ENCODE measurements around the gene EFCAB14. TPM values are rescaled to one million over a fixed set of nuclear protein-coding genes. Genes with fewer than 3 reads are reported as not detected.
"Not testable (repeated sequence)": the region's sequence is repeated elsewhere in the genome, so short reads cannot be mapped to it uniquely, and the experiment has no call there.

Gene EFCAB14
- total RNA-seq, 1 experiment from 2014 or later = 76.6 TPM

- DNase-seq (ENCODE audit: low spot score) = no peak
Measured at GRCh38 chr1:46686255-46686654, 32.7 kb downstream of the EFCAB14 start.

DNA sequence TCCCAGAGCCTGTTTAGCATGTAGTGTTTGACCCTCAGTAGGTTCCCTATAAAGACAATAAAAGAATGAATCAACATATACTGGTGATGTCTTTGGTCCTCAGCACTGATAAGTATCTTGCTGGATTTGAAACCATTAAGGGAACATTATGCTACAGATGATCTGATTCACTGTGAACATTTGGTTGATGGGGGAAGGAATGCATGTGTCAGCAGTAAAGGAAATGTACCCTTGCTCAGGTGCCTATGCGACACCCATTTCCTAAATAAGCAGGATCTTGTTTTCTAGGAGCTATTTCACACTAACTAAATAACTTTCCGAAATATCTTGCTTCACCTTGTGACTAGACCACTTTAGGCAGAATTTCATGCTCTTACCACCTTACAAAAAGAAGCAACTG, 34.2 kb downstream of the EFCAB14 start:
- DNase-seq (ENCODE audit: low spot score) = no peak

DNA sequence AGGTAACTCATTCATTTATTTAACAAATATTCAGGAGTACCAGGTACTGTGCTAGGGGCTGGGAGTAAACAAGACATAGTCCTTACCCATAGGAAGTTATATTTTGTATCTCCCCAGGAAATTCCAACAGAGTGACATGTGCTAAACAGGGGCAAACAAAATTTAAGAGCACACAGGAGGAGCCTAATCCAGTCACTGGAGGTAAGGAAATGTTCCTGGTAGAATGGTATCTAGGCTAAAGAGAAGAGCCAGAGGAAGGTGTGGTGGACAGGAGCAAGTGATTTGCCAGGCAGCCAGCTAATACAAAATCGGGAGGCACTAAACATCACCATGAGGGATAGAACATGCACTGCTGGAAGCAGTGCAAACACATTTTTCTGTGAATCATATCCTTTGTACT, 36.9 kb downstream of the EFCAB14 start:
- no peak for DNase-seq (ENCODE audit: low spot score)

DNA sequence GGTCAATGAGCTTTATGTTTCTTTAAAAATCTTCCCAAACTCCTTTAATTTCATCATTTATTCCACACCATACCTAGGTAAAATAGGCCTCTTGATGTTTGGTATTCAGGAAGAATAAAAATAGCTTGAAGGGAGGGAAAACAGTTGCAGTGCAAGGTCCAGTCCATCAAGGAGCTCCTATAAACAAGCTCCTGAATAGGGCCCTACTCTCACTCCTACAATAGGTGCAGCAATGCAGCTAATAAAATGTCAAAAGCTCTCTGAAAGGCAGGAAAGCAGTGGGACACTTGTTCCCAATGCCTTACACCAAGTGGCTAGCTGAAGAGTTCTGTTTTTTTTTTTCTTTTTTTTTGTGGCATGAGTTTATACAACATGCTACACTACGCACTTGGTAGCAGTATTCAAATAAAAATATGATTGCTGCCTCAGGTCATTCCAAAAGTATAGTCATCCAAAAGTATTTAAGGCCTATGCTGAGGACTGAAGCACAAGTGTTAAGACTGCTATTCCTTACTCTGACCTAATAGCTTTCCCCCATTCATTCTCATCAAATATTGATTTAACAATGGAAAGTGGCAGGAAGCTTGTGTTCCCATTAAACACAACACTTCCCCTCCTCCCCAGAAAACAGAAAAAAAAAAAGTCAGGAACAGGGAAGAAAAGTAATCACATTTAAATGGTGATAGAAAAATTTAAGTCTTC, 37.4 kb downstream of the EFCAB14 start:
- no peak for DNase-seq (ENCODE audit: low spot score)

- DNase-seq (ENCODE audit: low spot score) = no peak
Measured at GRCh38 chr1:46679789-46680573, 38.9 kb downstream of the EFCAB14 start.

DNA sequence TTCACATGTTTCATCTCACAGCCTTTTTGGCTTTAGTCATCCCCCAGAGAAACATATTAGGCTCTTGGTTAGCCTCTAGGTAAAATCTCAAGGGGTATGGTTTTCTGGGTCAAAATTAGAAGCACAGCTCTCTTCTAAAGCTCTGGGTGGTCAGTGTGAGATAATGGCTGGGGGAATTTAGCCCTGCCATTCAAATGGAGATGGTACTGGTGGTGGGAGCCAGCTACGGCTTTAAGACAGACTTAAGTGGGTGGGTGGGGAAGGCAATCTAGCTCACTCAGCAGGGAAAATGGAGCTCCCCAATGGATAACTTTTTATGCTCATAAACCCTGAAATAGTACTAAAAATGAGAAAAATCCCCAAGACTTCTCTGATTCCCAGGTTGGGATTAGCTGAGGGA, 41.6 kb downstream of the EFCAB14 start:
- no peak for DNase-seq (ENCODE audit: low spot score)

- DNase-seq (ENCODE audit: low spot score) = no peak
Measured at GRCh38 chr1:46676531-46676930, 42.4 kb downstream of the EFCAB14 start.

- DNase-seq (ENCODE audit: low spot score) = no peak
Measured at GRCh38 chr1:46675549-46676314, 43.2 kb downstream of the EFCAB14 start.

GRCh38 chr1:46673749-46674182, 45.1 kb downstream of the EFCAB14 start:
- no peak for DNase-seq (ENCODE audit: low spot score)

- DNase-seq (ENCODE audit: low spot score) = no peak
Measured at GRCh38 chr1:46672696-46673095, 46.2 kb downstream of the EFCAB14 start.

DNA sequence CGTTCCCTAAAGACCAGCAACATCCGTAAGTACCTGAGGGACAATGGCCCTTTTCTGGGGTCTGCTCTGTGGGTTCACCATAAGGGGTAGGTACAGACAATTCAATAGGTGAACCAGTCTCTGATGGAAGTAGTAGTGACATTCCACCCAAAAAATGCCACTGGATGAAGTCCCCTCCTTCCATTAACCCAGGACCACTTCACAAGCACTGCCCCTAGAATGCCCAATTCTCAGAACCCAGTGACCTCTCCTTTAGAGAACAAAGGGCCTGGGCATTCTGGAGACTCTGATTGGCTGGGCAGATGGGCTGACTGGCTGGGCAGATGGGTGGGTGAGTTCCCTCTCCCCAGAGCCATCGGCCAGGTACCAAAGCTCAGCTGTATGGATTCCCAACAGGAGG, 47.4 kb downstream of the EFCAB14 start, which contains the start of gene TEX38:
Gene TEX38 (plus strand): TSS at position 301 of the 400 bp plus-strand sequence. CDS start 81 bp downstream, at position 382.
- no peak for DNase-seq (ENCODE audit: low spot score)

DNA sequence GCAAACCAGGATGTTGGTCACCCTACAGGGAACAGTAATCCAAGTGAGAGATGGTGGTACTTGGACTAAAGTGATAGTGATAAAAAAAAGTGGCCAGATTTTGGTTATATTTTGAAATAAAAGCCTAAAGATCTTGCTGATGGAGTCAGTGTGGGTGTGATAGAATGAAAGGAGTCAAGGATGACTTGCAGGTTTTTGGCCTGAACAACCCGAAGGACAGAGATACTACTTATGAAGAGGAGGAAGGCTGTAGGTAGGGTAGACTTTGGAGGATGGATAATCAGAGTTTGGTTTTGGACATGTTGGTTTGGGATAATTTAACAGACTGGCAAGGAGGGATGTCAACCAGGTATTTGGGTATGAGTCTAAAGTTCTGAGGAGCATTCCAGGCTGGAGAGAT, 48.8 kb downstream of the EFCAB14 start:
- DNase-seq (ENCODE audit: low spot score) = no peak

DNA sequence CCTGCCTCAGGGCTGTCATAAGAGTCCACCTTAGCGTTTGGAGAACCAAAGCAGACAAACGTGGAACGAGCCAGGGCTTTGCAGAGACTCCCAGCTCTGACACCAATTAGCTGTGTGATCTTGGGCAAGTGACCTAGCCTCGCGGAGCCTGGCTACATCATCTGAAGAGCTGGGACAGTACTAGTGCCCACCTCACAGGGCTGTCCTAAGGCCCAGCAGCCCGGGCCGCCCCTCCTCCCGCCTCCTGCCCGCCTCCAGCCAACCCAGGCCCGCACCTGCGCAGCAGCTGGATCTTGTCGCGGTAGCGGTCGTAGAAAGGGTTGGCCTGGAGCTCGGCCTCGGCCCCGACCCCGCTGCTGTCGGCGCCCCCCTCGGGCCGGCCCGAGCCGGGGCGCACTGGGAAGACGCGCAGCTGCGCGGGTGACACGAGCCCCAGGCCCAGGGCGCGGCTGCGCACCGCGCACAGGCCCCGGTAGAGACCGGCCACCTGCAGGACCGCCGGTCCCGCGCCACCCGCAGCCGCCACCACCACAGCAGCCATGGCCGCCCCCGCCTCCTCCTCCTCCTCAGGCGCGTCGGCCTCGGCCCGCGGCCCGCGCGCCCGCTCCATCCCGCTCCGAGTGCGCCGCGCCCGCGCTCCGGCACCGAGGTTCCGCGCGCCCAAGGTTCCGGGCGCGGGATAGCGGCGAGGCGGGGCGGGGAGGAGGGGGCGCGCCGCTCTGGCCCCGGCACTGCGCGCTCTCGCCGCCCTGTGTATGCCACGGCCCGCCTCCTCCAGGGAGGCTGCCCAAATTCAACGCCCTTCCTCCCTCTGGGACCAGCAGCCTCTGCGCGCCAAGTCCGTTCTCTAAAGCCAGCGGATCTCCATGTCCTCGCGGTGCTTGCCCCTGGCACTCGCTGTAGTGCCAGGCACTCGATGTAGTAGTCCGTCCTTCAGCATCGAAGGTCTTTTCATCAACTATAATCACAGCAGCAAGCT, 50.8 kb downstream of the EFCAB14 start, which contains the start of gene ATPAF1:
Gene ATPAF1 (minus strand): TSS at position 583 of the 979 bp plus-strand sequence. CDS start 42 bp downstream, at position 541.
- peak; percentile 45 for DNase-seq (ENCODE audit: low spot score)

- no peak for DNase-seq (ENCODE audit: low spot score)
Measured at GRCh38 chr1:46665983-46666382, 52.9 kb downstream of the EFCAB14 start.

GRCh38 chr1:46662919-46663318, 56.0 kb downstream of the EFCAB14 start:
- DNase-seq (ENCODE audit: low spot score) = not testable (repeated sequence)

DNA sequence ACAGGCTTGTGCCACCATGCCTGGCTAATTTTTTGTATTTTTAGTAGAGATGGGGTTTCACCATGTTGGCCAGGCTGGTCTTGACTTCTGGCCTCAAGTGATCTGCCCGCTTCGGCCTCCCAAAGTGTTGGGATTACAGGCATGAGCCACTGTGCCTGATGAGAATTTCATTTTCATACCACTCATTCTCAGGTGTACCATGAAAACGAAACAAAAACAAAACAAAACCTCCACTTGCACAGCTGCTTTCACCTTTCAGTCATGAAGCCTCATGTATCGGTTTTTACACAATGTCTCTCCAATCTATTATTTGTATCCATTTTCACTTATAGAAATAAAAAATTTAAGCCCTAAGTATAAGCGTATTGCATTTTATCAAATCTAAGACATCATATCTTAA, 58.8 kb downstream of the EFCAB14 start:
- DNase-seq (ENCODE audit: low spot score) = not testable (repeated sequence)

DNA sequence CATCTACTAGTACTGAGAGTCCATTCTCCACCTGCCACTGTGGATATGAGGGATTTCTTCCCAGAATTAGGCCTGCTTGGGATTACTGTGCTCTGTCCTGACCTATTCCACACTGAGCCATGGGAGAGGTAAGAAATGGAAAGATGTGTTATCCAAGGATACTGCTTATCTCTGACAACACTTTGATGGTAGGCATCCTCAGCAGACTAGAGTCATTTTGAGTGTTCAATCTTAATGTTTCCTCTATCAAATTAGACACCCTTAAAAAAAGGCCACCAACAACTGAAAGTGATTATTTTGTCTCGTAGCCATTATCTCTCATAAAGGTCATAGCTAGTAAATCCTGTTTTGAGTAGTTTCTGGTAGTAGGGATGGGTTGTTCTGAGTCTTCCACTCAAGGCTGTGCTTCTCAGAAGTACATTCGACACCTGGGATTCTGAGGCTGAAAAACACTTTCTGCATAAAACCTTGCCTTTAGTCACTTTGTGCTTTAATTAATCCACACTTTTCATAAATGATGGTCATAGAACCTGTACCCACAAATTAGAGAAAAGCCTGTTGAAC, 59.5 kb downstream of the EFCAB14 start:
- no peak for DNase-seq (ENCODE audit: low spot score)

DNA sequence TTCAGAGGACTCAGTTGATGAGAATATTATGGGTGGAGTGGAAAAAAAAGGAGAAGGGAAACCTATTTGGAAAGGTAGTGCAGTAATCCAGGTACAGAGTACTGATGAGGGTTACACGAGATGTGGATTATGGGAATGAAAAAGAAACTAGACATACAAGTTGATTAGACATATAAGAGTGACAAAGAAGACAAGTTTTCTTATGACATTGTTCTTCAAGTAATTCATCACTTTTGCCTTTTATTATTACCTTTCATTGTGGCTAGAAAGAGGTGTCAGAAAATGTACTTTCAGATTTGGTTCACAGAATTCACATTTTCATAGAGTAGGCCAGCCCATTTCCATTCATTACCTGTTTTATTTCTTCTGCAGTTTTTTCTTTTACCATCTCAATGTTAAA, 61.1 kb downstream of the EFCAB14 start:
- no peak for DNase-seq (ENCODE audit: low spot score)

- no peak for DNase-seq (ENCODE audit: low spot score)
Measured at GRCh38 chr1:46656643-46657042, 62.3 kb downstream of the EFCAB14 start.

DNA sequence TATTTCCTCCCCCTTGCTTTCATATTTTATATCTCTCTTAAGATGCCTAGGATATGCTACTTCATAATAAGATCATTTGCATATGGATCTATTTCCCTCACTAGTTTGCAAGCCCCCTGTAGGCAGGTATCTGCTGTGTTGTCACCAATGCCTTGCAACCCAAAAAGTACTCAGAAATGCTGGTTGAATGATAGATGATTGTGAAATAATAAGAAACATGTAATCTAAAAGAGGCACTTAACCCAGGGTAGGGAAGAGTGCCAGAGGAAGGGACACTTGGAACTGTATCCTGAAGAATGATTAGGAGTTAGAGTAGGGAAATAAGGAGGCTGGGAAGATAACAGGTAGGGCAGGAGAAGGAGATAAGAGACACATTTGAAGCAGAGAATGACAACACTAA, 63.1 kb downstream of the EFCAB14 start:
- no peak for DNase-seq (ENCODE audit: low spot score)

GRCh38 chr1:46654698-46655097, 64.2 kb downstream of the EFCAB14 start:
- not testable (repeated sequence) for DNase-seq (ENCODE audit: low spot score)
